Choroid plexus epithelial cell (primary cell): ENCODE measurements around the gene INSIG2.

Experiments used
- DNase-seq: peaks from one replicate; pipeline ENCODE4 v3.0.0-alpha.2; 2010; ENCODE audit warnings: low read depth
- H3K4me3 ChIP-seq: 2 replicates; pipeline ENCODE4 v1.5.1; 2011; ENCODE audit warnings: low read depth, mild to moderate bottlenecking, control low read depth, low read length, moderate library complexity
- CTCF ChIP-seq: conservative IDR thresholded peaks from 2 replicates; pipeline ENCODE4 v1.5.1; 2011; ENCODE audit warnings: low read depth, mild to moderate bottlenecking, control low read depth, inconsistent platforms, low read length, moderate library complexity

Gene INSIG2

GRCh38 chr2:118088051-118089024 is at the start of gene INSIG2:
TSS of gene INSIG2 (plus strand) at chr2:118088471. CDS start at chr2:118096557, 8,086 bp downstream.
- H3K4me3 ChIP-seq = peak within 1 kb of the TSS; percentile 81
- DNase-seq = peak; percentile 98
- peak; percentile 27 for TF ChIP-seq CTCF

- H3K4me3 ChIP-seq = no peak overlapping the region
- no peak for TF ChIP-seq CTCF
Observed at GRCh38 chr2:118040891-118041290, 47.4 kb upstream of the INSIG2 start.

GRCh38 chr2:118044103-118044716 is 44.1 kb upstream of the INSIG2 start:
- no peak for DNase-seq
- no peak for TF ChIP-seq CTCF
- H3K4me3 ChIP-seq = no peak overlapping the region

More at GRCh38 chr2:118040891-118041290, 47.4 kb upstream of the INSIG2 start:
- no peak for DNase-seq

GRCh38 chr2:118044854-118045253 is 43.4 kb upstream of the INSIG2 start:
- TF ChIP-seq CTCF = no peak
- DNase-seq = no peak
- no peak overlapping the region for H3K4me3 ChIP-seq

GRCh38 chr2:118045286-118045685 is 43.0 kb upstream of the INSIG2 start:
- DNase-seq = no peak
- H3K4me3 ChIP-seq = no peak overlapping the region
- no peak for TF ChIP-seq CTCF

- H3K4me3 ChIP-seq = no peak overlapping the region
- peak; percentile 63 for TF ChIP-seq CTCF
- DNase-seq = peak; percentile 76
Observed at GRCh38 chr2:118046634-118047210, 41.5 kb upstream of the INSIG2 start.
